HepG2 (cell line): ENCODE data around the gene ALPK3. TPM values are rescaled to one million over a fixed set of nuclear protein-coding genes. Genes with fewer than 3 reads are reported as not detected.

Experiments used
- EP300 ChIP-seq, 3 experiments: sonication (generic) in 1 of 3; formaldehyde crosslinking in 1 of 3; IDR thresholded peaks; 2 replicates each; pipeline versions ENCODE4 v1.5.1 to v1.6.1; 2011 to 2020; ENCODE audit warnings: low read depth in 2 of 3, low read length in 2 of 3, borderline replicate concordance in 1 of 3, improper control_type of control experiment in 1 of 3, mild to moderate bottlenecking in 1 of 3, missing genetic modification reagents in 1 of 3, moderate library complexity in 1 of 3
- GATAD1 ChIP-seq: IDR thresholded peaks from 2 replicates; pipeline ENCODE4 v1.6.1; 2016; ENCODE audit warnings: missing genetic modification reagents, missing compliant biosample characterization
- HOXA3 ChIP-seq: sonication (generic); formaldehyde crosslinking; IDR thresholded peaks from 2 replicates; pipeline ENCODE4 v1.5.0; 2020; ENCODE audit warnings: missing genetic modification reagents
- HOXA7 ChIP-seq: sonication (generic); formaldehyde crosslinking; IDR thresholded peaks from 2 replicates; pipeline ENCODE4 v1.8.1; 2022; ENCODE audit warnings: mild to moderate bottlenecking, missing genetic modification reagents, moderate library complexity
- IKZF1 ChIP-seq: fragments of 450-650 bp; IDR thresholded peaks from 2 replicates; pipeline ENCODE4 v1.7.1; 2016
- KDM3A ChIP-seq: IDR thresholded peaks from 2 replicates; pipeline ENCODE4 v1.6.1; 2018; ENCODE audit warnings: low read depth, missing compliant biosample characterization
- NFATC3 ChIP-seq: sonication (generic); formaldehyde crosslinking; IDR thresholded peaks from 2 replicates; pipeline ENCODE4 v1.5.1; 2020; ENCODE audit warnings: mild to moderate bottlenecking, missing genetic modification reagents
- PAF1 ChIP-seq: IDR thresholded peaks from 2 replicates; pipeline ENCODE4 v1.6.1; 2016; ENCODE audit warnings: missing genetic modification reagents, missing compliant biosample characterization
- PHB2 ChIP-seq: fragments of 450-650 bp; IDR thresholded peaks from 2 replicates; pipeline ENCODE4 v1.6.1; 2018; ENCODE audit not compliant: partially characterized antibody
- RBM39 ChIP-seq: fragments of 200-400 bp; formaldehyde crosslinking; IDR thresholded peaks from one replicate; pipeline ENCODE4 v1.6.1; 2018; ENCODE audit warnings: antibody characterized with exemption, mild to moderate bottlenecking, low read depth, low read length; ENCODE audit not compliant: poor library complexity, severe bottlenecking
- REL ChIP-seq: sonication (generic); formaldehyde crosslinking; conservative IDR thresholded peaks from 2 replicates; pipeline ENCODE4 v1.8.0; 2022; ENCODE audit warnings: mild to moderate bottlenecking, missing genetic modification reagents, moderate library complexity
- SALL1 ChIP-seq: sonication (generic); formaldehyde crosslinking; IDR thresholded peaks from 2 replicates; pipeline ENCODE4 v1.8.0; 2022; ENCODE audit warnings: mild to moderate bottlenecking, missing genetic modification reagents
- SMAD1 ChIP-seq: sonication (generic); formaldehyde crosslinking; IDR thresholded peaks from 2 replicates; pipeline ENCODE4 v1.4.0; 2020; ENCODE audit warnings: missing genetic modification reagents, low read depth, mild to moderate bottlenecking, borderline replicate concordance
- SMAD3 ChIP-seq: sonication (generic); formaldehyde crosslinking; IDR thresholded peaks from 2 replicates; pipeline ENCODE4 v1.4.0; 2020; ENCODE audit warnings: missing genetic modification reagents
- TFAP4 ChIP-seq: sonication (generic); IDR thresholded peaks from 2 replicates; pipeline ENCODE4 v1.6.1; 2016; ENCODE audit warnings: low read depth, borderline replicate concordance
- TP53 ChIP-seq: sonication (generic); formaldehyde crosslinking; conservative IDR thresholded peaks from 2 replicates; pipeline ENCODE4 v1.4.0; 2020; ENCODE audit warnings: missing genetic modification reagents
- ZNF138 ChIP-seq: sonication (generic); formaldehyde crosslinking; IDR thresholded peaks from 2 replicates; pipeline ENCODE4 v1.5.0; 2020; ENCODE audit warnings: mild to moderate bottlenecking, low read depth, missing genetic modification reagents
- ZNF207 ChIP-seq: fragments of 450-650 bp; IDR thresholded peaks from 2 replicates; pipeline ENCODE4 v1.6.1; 2016; ENCODE audit warnings: antibody characterized with exemption, borderline replicate concordance
- ZNF224 ChIP-seq: sonication (generic); formaldehyde crosslinking; IDR thresholded peaks from 2 replicates; pipeline ENCODE4 v1.5.0; 2020; ENCODE audit warnings: mild to moderate bottlenecking, missing genetic modification reagents
- ZNF496 ChIP-seq: sonication (generic); formaldehyde crosslinking; IDR thresholded peaks from 2 replicates; pipeline ENCODE4 v1.8.1; 2023; ENCODE audit warnings: mild to moderate bottlenecking, moderate library complexity, missing genetic modification reagents; ENCODE audit not compliant: insufficient replicate concordance
- ZNF563 ChIP-seq: sonication (generic); formaldehyde crosslinking; IDR thresholded peaks from 2 replicates; pipeline ENCODE4 v1.8.0; 2022; ENCODE audit warnings: mild to moderate bottlenecking, moderate library complexity, missing genetic modification reagents
- ZNF776 ChIP-seq: sonication (generic); formaldehyde crosslinking; IDR thresholded peaks from 2 replicates; pipeline ENCODE4 v1.4.0; 2020; ENCODE audit warnings: mild to moderate bottlenecking, missing genetic modification reagents
- ZNF790 ChIP-seq: sonication (generic); formaldehyde crosslinking; IDR thresholded peaks from 2 replicates; pipeline ENCODE4 v1.8.0; 2022; ENCODE audit warnings: missing genetic modification reagents, mild to moderate bottlenecking, borderline replicate concordance
- polyA plus RNA-seq, 8 experiments: library from polyadenylated mRNA; depleted of rRNA in 3 of 8; stranded (reverse) in 7 of 8; unstranded in 1 of 8; fragments of >200 nt; fragmentation: Illumina TruSeq in 4 of 8; extraction: Trizol in 4 of 8; gene quantifications; 2 replicates each; pipeline versions ENCODE4 v1.2.1 to v1.2.3, GENCODE V29; 2011 to 2016; ENCODE audit warnings: low read depth in 4 of 8, missing spikeins in 1 of 8, mixed read lengths in 1 of 8; ENCODE audit not compliant: insufficient read depth in 1 of 8
- total RNA-seq, 5 experiments: library from RNA; depleted of rRNA; stranded (reverse); fragments of >200 nt; fragmentation: Illumina TruSeq; extraction: Trizol; gene quantifications; 2 replicates each; pipeline ENCODE4 v1.2.3, GENCODE V29; 2016; ENCODE audit warnings: low read depth in 1 of 5
- TF ChIP-seq, protein P1 (sequence below): IDR thresholded peaks from 2 replicates; pipeline ENCODE4 v1.6.1; 2016; ENCODE audit warnings: missing compliant biosample characterization, missing genetic modification reagents, borderline replicate concordance
- TF ChIP-seq, protein P2 (sequence below): sonication (generic); formaldehyde crosslinking; IDR thresholded peaks from 2 replicates; pipeline ENCODE4 v1.5.0; 2020; ENCODE audit warnings: mild to moderate bottlenecking, missing genetic modification reagents
- TF ChIP-seq, protein P3 (sequence below): sonication (generic); formaldehyde crosslinking; IDR thresholded peaks from 2 replicates; pipeline ENCODE4 v1.8.1; 2023; ENCODE audit warnings: mild to moderate bottlenecking, missing genetic modification reagents, borderline replicate concordance

Gene ALPK3
- total and polyA plus RNA-seq, 2 of the 13 experiments (the other 11 are each of a cell fraction or from before 2014, with no cell fraction given): 0.04 to 0.42 TPM

DNA sequence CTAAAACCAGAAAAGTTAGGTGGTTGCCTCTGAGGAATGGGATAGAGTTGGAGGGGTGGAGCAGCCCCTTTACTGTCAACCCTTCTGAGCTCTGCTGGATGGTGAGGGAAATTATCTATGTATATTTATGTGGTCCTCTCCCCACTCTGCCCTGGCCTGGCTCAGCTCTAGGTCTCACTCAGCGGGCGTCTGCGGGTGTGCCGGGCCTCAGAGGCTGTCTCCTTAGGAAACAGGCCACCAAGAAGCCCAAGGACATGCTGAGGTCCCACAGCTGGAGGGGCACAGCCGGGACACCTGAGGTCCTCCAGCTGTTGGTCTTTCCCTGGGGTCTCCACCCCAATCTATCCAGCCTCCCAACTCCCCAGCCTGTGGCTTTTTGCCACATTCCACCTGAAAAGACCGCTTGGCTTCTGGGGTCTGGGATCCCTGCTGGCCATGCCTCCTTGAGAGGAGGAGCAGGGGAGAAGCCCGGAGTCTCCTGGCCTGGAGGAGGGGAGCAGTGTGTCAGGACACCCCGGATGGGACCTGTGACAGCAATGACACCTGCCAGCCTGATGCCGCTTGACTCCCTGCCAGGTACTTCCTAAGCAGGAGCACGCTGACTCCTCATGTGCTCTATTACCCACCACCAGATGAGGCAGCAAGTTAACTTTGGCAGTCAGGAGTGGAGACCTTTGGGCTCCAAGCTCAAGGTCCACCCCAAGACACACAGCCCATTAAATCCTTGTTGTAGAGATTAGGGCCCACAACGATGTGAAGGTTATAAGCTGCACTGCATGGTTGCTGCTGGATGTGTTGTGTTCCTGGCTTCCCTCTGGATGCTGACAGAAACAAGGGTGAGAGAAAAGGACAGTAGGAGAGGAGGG is 67.0 kb downstream of the ALPK3 start, which contains the start of gene SLC28A1 (continued):
- no peak for TF ChIP-seq HOXA7 (CRISPR knock-in tag)
- TF ChIP-seq HOXA3 (CRISPR knock-in tag): peak; percentile 29; the same call in 1 of the 2 replicates
- no peak for TF ChIP-seq ZNF776 (CRISPR knock-in tag)
- TF ChIP-seq SMAD1 (CRISPR knock-in tag): no peak
- no peak for TF ChIP-seq ZNF224 (CRISPR knock-in tag)
- TF ChIP-seq ZNF138 (CRISPR knock-in tag): no peak
- no peak for TF ChIP-seq RBM39
- no peak for TF ChIP-seq PAF1 (CRISPR knock-in tag)
- TF ChIP-seq, protein P1, sequence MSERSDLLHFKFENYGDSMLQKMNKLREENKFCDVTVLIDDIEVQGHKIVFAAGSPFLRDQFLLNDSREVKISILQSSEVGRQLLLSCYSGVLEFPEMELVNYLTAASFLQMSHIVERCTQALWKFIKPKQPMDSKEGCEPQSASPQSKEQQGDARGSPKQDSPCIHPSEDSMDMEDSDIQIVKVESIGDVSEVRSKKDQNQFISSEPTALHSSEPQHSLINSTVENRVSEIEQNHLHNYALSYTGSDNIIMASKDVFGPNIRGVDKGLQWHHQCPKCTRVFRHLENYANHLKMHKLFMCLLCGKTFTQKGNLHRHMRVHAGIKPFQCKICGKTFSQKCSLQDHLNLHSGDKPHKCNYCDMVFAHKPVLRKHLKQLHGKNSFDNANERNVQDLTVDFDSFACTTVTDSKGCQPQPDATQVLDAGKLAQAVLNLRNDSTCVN (CRISPR knock-in tag): no peak
- no peak for TF ChIP-seq SMAD3
- no peak for TF ChIP-seq GATAD1 (CRISPR knock-in tag)
- no peak for TF ChIP-seq ZNF790
- TF ChIP-seq, protein P2, sequence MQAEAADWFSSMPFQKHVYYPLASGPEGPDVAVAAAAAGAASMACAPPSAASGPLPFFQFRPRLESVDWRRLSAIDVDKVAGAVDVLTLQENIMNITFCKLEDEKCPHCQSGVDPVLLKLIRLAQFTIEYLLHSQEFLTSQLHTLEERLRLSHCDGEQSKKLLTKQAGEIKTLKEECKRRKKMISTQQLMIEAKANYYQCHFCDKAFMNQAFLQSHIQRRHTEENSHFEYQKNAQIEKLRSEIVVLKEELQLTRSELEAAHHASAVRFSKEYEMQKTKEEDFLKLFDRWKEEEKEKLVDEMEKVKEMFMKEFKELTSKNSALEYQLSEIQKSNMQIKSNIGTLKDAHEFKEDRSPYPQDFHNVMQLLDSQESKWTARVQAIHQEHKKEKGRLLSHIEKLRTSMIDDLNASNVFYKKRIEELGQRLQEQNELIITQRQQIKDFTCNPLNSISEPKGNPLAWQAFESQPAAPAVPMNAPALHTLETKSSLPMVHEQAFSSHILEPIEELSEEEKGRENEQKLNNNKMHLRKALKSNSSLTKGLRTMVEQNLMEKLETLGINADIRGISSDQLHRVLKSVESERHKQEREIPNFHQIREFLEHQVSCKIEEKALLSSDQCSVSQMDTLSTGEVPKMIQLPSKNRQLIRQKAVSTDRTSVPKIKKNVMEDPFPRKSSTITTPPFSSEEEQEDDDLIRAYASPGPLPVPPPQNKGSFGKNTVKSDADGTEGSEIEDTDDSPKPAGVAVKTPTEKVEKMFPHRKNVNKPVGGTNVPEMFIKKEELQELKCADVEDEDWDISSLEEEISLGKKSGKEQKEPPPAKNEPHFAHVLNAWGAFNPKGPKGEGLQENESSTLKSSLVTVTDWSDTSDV (CRISPR knock-in tag): no peak
- TF ChIP-seq, protein P3, sequence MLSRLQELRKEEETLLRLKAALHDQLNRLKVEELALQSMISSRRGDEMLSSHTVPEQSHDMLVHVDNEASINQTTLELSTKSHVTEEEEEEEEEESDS (CRISPR knock-in tag): no peak
- no peak for TF ChIP-seq ZNF207
- TF ChIP-seq IKZF1: no peak
- TF ChIP-seq PHB2: no peak
- TF ChIP-seq ZNF563: no peak
- no peak for TF ChIP-seq KDM3A (CRISPR knock-in tag)
- no peak for TF ChIP-seq REL (CRISPR knock-in tag)
- no peak for TF ChIP-seq ZNF496 (CRISPR knock-in tag)
- no peak for TF ChIP-seq NFATC3 (CRISPR knock-in tag)
- peak; percentile 51; the same call in 1 of the 2 replicates for TF ChIP-seq TFAP4
- peak; percentile 76 for TF ChIP-seq SALL1 (CRISPR knock-in tag)
- no peak for TF ChIP-seq TP53 (CRISPR knock-in tag)
- peak in 1 of 2 experiments; percentile 56; a peak in 2 of 4 replicates for TF ChIP-seq EP300 (IDR thresholded peaks at IDR 0.05; ENCODE audit: low read depth in 2 of 2, low read length in 2 of 2)
- TF ChIP-seq EP300 (CRISPR knock-in tag; IDR thresholded peaks at IDR 0.05; ENCODE audit: borderline replicate concordance): no peak; the same call in 1 of the 2 replicates
